Lower leg skin (tissue), 4 donors: ENCODE measurements around the gene KCNB1. TPM values are rescaled to one million over a fixed set of nuclear protein-coding genes. Genes with fewer than 3 reads are reported as not detected.

Experiments used
- DNase-seq, 2 donors: peaks; one replicate each; pipeline ENCODE4 v3.0.0-alpha.2; 2019; ENCODE audit warnings: low spot score in 2 of 2
- H3K4me3 ChIP-seq: fragments of 200-600 bp; sonication (generic); 2 replicates; pipeline ENCODE4 v1.5.1; 2017; ENCODE audit warnings: mild to moderate bottlenecking, low read depth; ENCODE audit not compliant: poor library complexity, severe bottlenecking
- CTCF ChIP-seq, 3 donors: fragments of 450-650 bp; IDR thresholded peaks; one replicate each; pipeline ENCODE4 v1.5.1; 2016; ENCODE audit warnings: antibody characterized with exemption in 3 of 3, mild to moderate bottlenecking in 3 of 3, moderate library complexity in 2 of 3
- POLR2A ChIP-seq, 2 donors: fragments of 450-650 bp; IDR thresholded peaks; one replicate each; pipeline ENCODE4 v1.6.1; 2016 to 2017; ENCODE audit warnings: antibody characterized with exemption in 2 of 2, mild to moderate bottlenecking in 1 of 2, moderate library complexity in 1 of 2
- WGBS, 2 donors: methylation state at CpG; one replicate each; pipeline ENCODE4 v1.1.5; 2018; 5-methylcytosine and 5-hydroxymethylcytosine counted together
- intact Hi-C: fragments of 100-400 bp; cut with DNase I; formaldehyde crosslinking; loops from one replicate; pipeline ENCODE4 v1.15.0; 2023; ENCODE audit warnings: low total_unique reads
- total RNA-seq, 4 donors: library from RNA; depleted of rRNA; stranded (reverse); fragments of >200 nt; gene quantifications; one replicate each; pipeline ENCODE4 v1.1.0, GENCODE V29; 2016

Gene KCNB1
- total RNA-seq, 4 donors from 2014 or later = 0.30 to 5.2 (median 0.81) TPM

GRCh38 chr20:49515586-49515985 lies 33.1 kb upstream of the KCNB1 start:
- no peak overlapping the region for H3K4me3 ChIP-seq
- DNase-seq = no peak
- intact Hi-C loops = no loop called here
- WGBS, 2 donors = 37 to 39% methylated on average over 3 of the region's 3 CpGs
- TF ChIP-seq CTCF (IDR thresholded peaks at IDR 0.05) (no peak), POLR2A (IDR thresholded peaks at IDR 0.05) (no peak)

GRCh38 chr20:49513517-49513916 lies 31.0 kb upstream of the KCNB1 start:
- intact Hi-C loops = no loop called here
- TF ChIP-seq CTCF (IDR thresholded peaks at IDR 0.05) (no peak), POLR2A (IDR thresholded peaks at IDR 0.05) (no peak)
- 81 to 97% methylated on average over 2 of the region's 2 CpGs for WGBS, 2 donors
- no peak overlapping the region for H3K4me3 ChIP-seq
- no peak for DNase-seq

GRCh38 chr20:49513009-49513408 lies 30.5 kb upstream of the KCNB1 start:
- H3K4me3 ChIP-seq = no peak overlapping the region
- TF ChIP-seq POLR2A (IDR thresholded peaks at IDR 0.05) = no peak
- DNase-seq = no peak
- intact Hi-C loops = no loop called here
- WGBS, 2 donors = 92 to 96% methylated on average over 10 to 11 of the region's 11 CpGs

- no peak for DNase-seq
- no peak for TF ChIP-seq CTCF (IDR thresholded peaks at IDR 0.05)
- TF ChIP-seq POLR2A (IDR thresholded peaks at IDR 0.05) = no peak
- no peak overlapping the region for H3K4me3 ChIP-seq
- 88 to 96% methylated on average over 2 of the region's 2 CpGs for WGBS, 2 donors
- intact Hi-C loops = no loop called here
These were observed 29.5 kb upstream of the KCNB1 start for GRCh38 chr20:49511788-49512525.

- intact Hi-C loops = no loop called here
- H3K4me3 ChIP-seq = no peak overlapping the region
- peak; percentile 71 to 92 for DNase-seq
- 37 to 50% methylated on average over 12 of the region's 12 CpGs for WGBS, 2 donors
- TF ChIP-seq POLR2A (IDR thresholded peaks at IDR 0.05) (no peak), CTCF (IDR thresholded peaks at IDR 0.05) (no peak)
These were observed 28.2 kb upstream of the KCNB1 start for GRCh38 chr20:49510562-49511122.

GRCh38 chr20:49508435-49509199 lies 26.1 kb upstream of the KCNB1 start:
- no peak overlapping the region for H3K4me3 ChIP-seq
- TF ChIP-seq POLR2A (IDR thresholded peaks at IDR 0.05) (no peak), CTCF (IDR thresholded peaks at IDR 0.05) (no peak)
- intact Hi-C loops = no loop called here
- DNase-seq = no peak
- WGBS, 2 donors = 45 to 52% methylated on average over 14 of the region's 14 CpGs
